K562 (cell line): ENCODE measurements around the gene ULK1. TPM values are rescaled to one million over a fixed set of nuclear protein-coding genes. Genes with fewer than 3 reads are reported as not detected.

Source experiments
- ATF1 ChIP-seq, 2 experiments: fragments of 450-650 bp in 1 of 2; IDR thresholded peaks; 2 replicates each; pipeline ENCODE4 v1.6.1; 2016; ENCODE audit warnings: missing compliant biosample characterization in 1 of 2, missing genetic modification characterization in 1 of 2
- ATF3 ChIP-seq, 2 experiments: fragments of 450-650 bp in 1 of 2; sonication (generic) in 1 of 2; formaldehyde crosslinking in 1 of 2; IDR thresholded peaks in 1 of 2; conservative IDR thresholded peaks in 1 of 2; 2 replicates each; pipeline versions ENCODE4 v1.6.1 to v1.8.1; 2016 to 2023; ENCODE audit warnings: mild to moderate bottlenecking in 2 of 2, moderate library complexity in 2 of 2, inconsistent platforms in 1 of 2, missing genetic modification reagents in 1 of 2
- FOXP1 ChIP-seq: sonication (generic); formaldehyde crosslinking; IDR thresholded peaks from 2 replicates; pipeline ENCODE4 v1.8.0; 2022; ENCODE audit warnings: mild to moderate bottlenecking, missing genetic modification reagents
- KAT8 ChIP-seq: fragments of 450-650 bp; IDR thresholded peaks from 2 replicates; pipeline ENCODE4 v1.6.1; 2016; ENCODE audit warnings: low read depth, mild to moderate bottlenecking
- MITF ChIP-seq: IDR thresholded peaks from 2 replicates; pipeline ENCODE4 v1.6.1; 2014; ENCODE audit warnings: antibody characterized with exemption
- MXD1 ChIP-seq: fragments of 250-450 bp; sonication (Bioruptor Pico); IDR thresholded peaks from 2 replicates; pipeline ENCODE4 v1.8.0; 2021; ENCODE audit warnings: borderline replicate concordance, mild to moderate bottlenecking, moderate library complexity; ENCODE audit not compliant: poor library complexity, severe bottlenecking
- NR0B1 ChIP-seq: fragments of 450-650 bp; IDR thresholded peaks from one replicate; pipeline ENCODE4 v1.6.1; 2018; ENCODE audit warnings: mild to moderate bottlenecking, moderate library complexity; ENCODE audit not compliant: partially characterized antibody
- RBM25 ChIP-seq: fragments of 200-400 bp; formaldehyde crosslinking; IDR thresholded peaks from 2 replicates; pipeline ENCODE4 v1.6.1; 2018; ENCODE audit warnings: low read length, low read depth, moderate library complexity; ENCODE audit not compliant: severe bottlenecking
- SRSF1 ChIP-seq: fragments of 200-400 bp; formaldehyde crosslinking; IDR thresholded peaks from 2 replicates; pipeline ENCODE4 v1.6.1; 2017; ENCODE audit warnings: mild to moderate bottlenecking, low read depth, low read length, moderate library complexity
- TCF15 ChIP-seq: fragments of 250-450 bp; sonication (Bioruptor Pico); IDR thresholded peaks from 2 replicates; pipeline ENCODE4 v1.8.0; 2022; ENCODE audit warnings: moderate library complexity, mild to moderate bottlenecking, inconsistent platforms
- polyA plus RNA-seq, 8 experiments: library from polyadenylated mRNA; depleted of rRNA in 4 of 8; stranded (reverse) in 5 of 8; unstranded in 3 of 8; fragments of >200 nt; fragmentation: Nextera tagmentation in 2 of 8; fragmentation: Illumina TruSeq in 1 of 8; extraction: Ambion mirVana in 2 of 8; extraction: Trizol in 1 of 8; gene quantifications; 2 replicates each; pipeline versions ENCODE4 v1.2.1 to v1.2.3, GENCODE V29; 2011 to 2014; ENCODE audit warnings: inconsistent platforms in 1 of 8, missing spikeins in 1 of 8
- total RNA-seq, 7 experiments: library from RNA; depleted of rRNA in 6 of 7; stranded (reverse); fragments of >200 nt in 6 of 7; fragmentation: Illumina TruSeq in 2 of 7; extraction: Trizol in 2 of 7; gene quantifications; 2 replicates each; pipeline versions ENCODE4 v1.2.1 to v1.2.3, GENCODE V29; 2011 to 2021; ENCODE audit warnings: low replicate concordance in 1 of 7

The ULK1 gene
- total and polyA plus RNA-seq, 9 of the 15 experiments (the other 6 are each of a cell fraction or from before 2014, with no cell fraction given), result 0.15 to 29.4 (median 2.5) TPM

GRCh38 chr12:131860472-131861260 lies 33.8 kb upstream of the ULK1 start (continued):
- TF ChIP-seq ATF3 (IDR thresholded peaks at IDR 0.05) (peak; percentile 99), ATF3 (CRISPR knock-in tag; conservative IDR thresholded peaks at IDR 0.05) (0 out of 2 replicates have a peak, but pooled peaks have one; percentile 78), MITF (no peak), NR0B1 (no peak), TCF15 (CRISPR knock-in tag) (0 out of 2 replicates have a peak, but pooled peaks have one; percentile 5), SRSF1 (no peak), KAT8 (no peak), RBM25 (no peak), ATF1 (CRISPR knock-in tag; IDR thresholded peaks at IDR 0.05) (no peak), ATF1 (tag; IDR thresholded peaks at IDR 0.05) (peak; percentile 52), FOXP1 (CRISPR knock-in tag) (0 out of 2 replicates have a peak, but pooled peaks have one; percentile 54), MXD1 (no peak)
